ENCODE measurements around the gene RCL1. TPM values are rescaled to one million over a fixed set of nuclear protein-coding genes. Genes with fewer than 3 reads are reported as not detected.
"Not testable (repeated sequence)": the region's sequence is repeated elsewhere in the genome, so short reads cannot be mapped to it uniquely, and the experiment has no call there.

Gene RCL1
- total RNA-seq, 1 donor: 15.6 TPM

GRCh38 chr9:4792054-4792571 is 631 bp upstream of the RCL1 start:
- peak; percentile 92 for DNase-seq (ENCODE audit: insufficient read length, low spot score, missing footprints)
- TF ChIP-seq CTCF (IDR thresholded peaks at IDR 0.05; ENCODE audit: extremely low read depth, low read depth, low read length): no peak

GRCh38 chr9:4793459-4794395 is 983 bp downstream of the RCL1 start:
- Histone ChIP-seq H3K27me3 (ENCODE audit: insufficient read depth, low read length) (no peaks in the 10 kb centered on the region), H3K27ac (ENCODE audit: low read depth, low read length) (peak overlapping the region; percentile 21), H3K4me3 (ENCODE audit: insufficient read depth, low read length) (peak overlapping the region; percentile 80), H4K20me1 (ENCODE audit: insufficient read depth, low read length) (peaks cover 17% of the 10 kb centered on the region), H3K9me3 (ENCODE audit: low read depth, low read length) (no peaks in the 10 kb centered on the region), H3K36me3 (ENCODE audit: insufficient read depth, low read length) (no peaks in the 10 kb centered on the region), H2AFZ (ENCODE audit: low read length) (peak overlapping the region; percentile 86), H3K4me1 (ENCODE audit: insufficient read depth, low read length) (peaks cover 11% of the 10 kb centered on the region), H3K4me2 (ENCODE audit: insufficient read depth, low read length) (peak overlapping the region; percentile 94), H3K79me2 (ENCODE audit: insufficient read depth, low read length) (peaks cover 52% of the 10 kb centered on the region)
- DNase-seq (ENCODE audit: insufficient read length, low spot score, missing footprints): no peak
- TF ChIP-seq CTCF (IDR thresholded peaks at IDR 0.05; ENCODE audit: extremely low read depth, low read depth, low read length): no peak

More at GRCh38 chr9:4792054-4792571, 631 bp upstream of the RCL1 start:
- H4K20me1 ChIP-seq (ENCODE audit: insufficient read depth, low read length): peaks cover 17% of the 10 kb centered on the region
- peak overlapping the region; percentile 80 for H3K4me3 ChIP-seq (ENCODE audit: insufficient read depth, low read length)
- peaks cover 40% of the 10 kb centered on the region for H3K79me2 ChIP-seq (ENCODE audit: insufficient read depth, low read length)
- peak overlapping the region; percentile 94 for H3K4me2 ChIP-seq (ENCODE audit: insufficient read depth, low read length)
- peak overlapping the region; percentile 98 for H2AFZ ChIP-seq (ENCODE audit: low read length)
- H3K36me3 ChIP-seq (ENCODE audit: insufficient read depth, low read length): no peaks in the 10 kb centered on the region
- H3K4me1 ChIP-seq (ENCODE audit: insufficient read depth, low read length): peaks cover 11% of the 10 kb centered on the region
- H3K9me3 ChIP-seq (ENCODE audit: low read depth, low read length): no peaks in the 10 kb centered on the region
- H3K27ac ChIP-seq (ENCODE audit: low read depth, low read length): no peak overlapping the region
- H3K27me3 ChIP-seq (ENCODE audit: insufficient read depth, low read length): no peaks in the 10 kb centered on the region

- Histone ChIP-seq H3K4me2 (ENCODE audit: insufficient read depth, low read length) (no peak overlapping the region), H3K27ac (ENCODE audit: low read depth, low read length) (no peak overlapping the region), H3K4me1 (ENCODE audit: insufficient read depth, low read length) (peaks cover 11% of the 10 kb centered on the region), H2AFZ (ENCODE audit: low read length) (no peak overlapping the region), H3K79me2 (ENCODE audit: insufficient read depth, low read length) (peaks cover 59% of the 10 kb centered on the region), H3K9me3 (ENCODE audit: low read depth, low read length) (no peaks in the 10 kb centered on the region), H4K20me1 (ENCODE audit: insufficient read depth, low read length) (peaks cover 17% of the 10 kb centered on the region), H3K4me3 (ENCODE audit: insufficient read depth, low read length) (no peak overlapping the region), H3K36me3 (ENCODE audit: insufficient read depth, low read length) (no peaks in the 10 kb centered on the region), H3K27me3 (ENCODE audit: insufficient read depth, low read length) (no peaks in the 10 kb centered on the region)
- no peak for DNase-seq (ENCODE audit: insufficient read length, low spot score, missing footprints)
- no peak for TF ChIP-seq CTCF (IDR thresholded peaks at IDR 0.05; ENCODE audit: extremely low read depth, low read depth, low read length)
Observed at GRCh38 chr9:4794691-4795090, 1.9 kb downstream of the RCL1 start.

- not testable (repeated sequence) for H3K9me3 ChIP-seq (ENCODE audit: low read depth, low read length); H3K27me3 ChIP-seq (ENCODE audit: insufficient read depth, low read length); H3K27ac ChIP-seq (ENCODE audit: low read depth, low read length); H3K4me2 ChIP-seq (ENCODE audit: insufficient read depth, low read length); H3K4me3 ChIP-seq (ENCODE audit: insufficient read depth, low read length); DNase-seq (ENCODE audit: insufficient read length, low spot score, missing footprints); H3K36me3 ChIP-seq (ENCODE audit: insufficient read depth, low read length); H2AFZ ChIP-seq (ENCODE audit: low read length)
- peaks cover 11% of the 10 kb centered on the region for H3K4me1 ChIP-seq (ENCODE audit: insufficient read depth, low read length)
- peaks cover 62% of the 10 kb centered on the region for H3K79me2 ChIP-seq (ENCODE audit: insufficient read depth, low read length)
- peaks cover 17% of the 10 kb centered on the region for H4K20me1 ChIP-seq (ENCODE audit: insufficient read depth, low read length)
Observed at GRCh38 chr9:4795108-4795507, 2.4 kb downstream of the RCL1 start.
